MM.1S (cell line): ENCODE measurements around the gene DGLUCY.

Experiments
- DNase-seq: peaks from one replicate; pipeline ENCODE4 v3.0.0-alpha.2; 2015
- H2AFZ ChIP-seq: fragments of 300-600 bp; sonication (generic); 2 replicates; pipeline ENCODE4 v1.6.0; 2016; ENCODE audit warnings: antibody characterized with exemption, low read length
- H3F3A ChIP-seq: fragments of 300-600 bp; sonication (generic); 2 replicates; pipeline ENCODE4 v1.6.1; 2016; ENCODE audit warnings: mild to moderate bottlenecking, antibody characterized with exemption, low read length, moderate library complexity, mixed read lengths; ENCODE audit not compliant: insufficient read depth
- H3K27ac ChIP-seq: fragments of 300-600 bp; sonication (generic); 2 replicates; pipeline ENCODE4 v1.5.1; 2016; ENCODE audit warnings: mild to moderate bottlenecking, low read length
- H3K27me3 ChIP-seq: fragments of 300-600 bp; sonication (generic); replicated peaks from 2 replicates; pipeline ENCODE4 v1.6.0; 2016; ENCODE audit warnings: low read length; ENCODE audit not compliant: insufficient read depth
- H3K36me3 ChIP-seq: fragments of 300-600 bp; sonication (generic); replicated peaks from 2 replicates; pipeline ENCODE4 v1.6.1; 2016; ENCODE audit warnings: mild to moderate bottlenecking, low read length, mixed read lengths; ENCODE audit not compliant: insufficient read depth
- H3K4me1 ChIP-seq: fragments of 300-600 bp; sonication (generic); 2 replicates; pipeline ENCODE4 v1.6.1; 2016; ENCODE audit warnings: low read length, mixed read lengths
- H3K4me2 ChIP-seq: fragments of 300-600 bp; sonication (generic); 2 replicates; pipeline ENCODE4 v1.6.0; 2016; ENCODE audit warnings: low read depth, low read length
- H3K4me3 ChIP-seq: fragments of 300-600 bp; sonication (generic); 2 replicates; pipeline ENCODE4 v1.5.1; 2016; ENCODE audit warnings: low read length, mixed read lengths
- H3K79me2 ChIP-seq: fragments of 300-600 bp; sonication (generic); 2 replicates; pipeline ENCODE4 v1.6.1; 2016; ENCODE audit warnings: mixed run types, low read length, mixed read lengths
- H3K9ac ChIP-seq: fragments of 300-600 bp; sonication (generic); 2 replicates; pipeline ENCODE4 v1.6.1; 2016; ENCODE audit warnings: low read length, mixed read lengths
- H3K9me2 ChIP-seq: fragments of 300-600 bp; sonication (generic); replicated peaks from 2 replicates; pipeline ENCODE4 v1.6.1; 2016; ENCODE audit warnings: mild to moderate bottlenecking, low read length, mixed read lengths; ENCODE audit not compliant: insufficient read depth
- H3K9me3 ChIP-seq: fragments of 300-600 bp; sonication (generic); replicated peaks from 2 replicates; pipeline ENCODE4 v1.6.1; 2016; ENCODE audit warnings: mild to moderate bottlenecking, low read length, mixed read lengths; ENCODE audit not compliant: insufficient read depth
- H4K20me1 ChIP-seq: fragments of 300-600 bp; sonication (generic); 2 replicates; pipeline ENCODE4 v1.6.1; 2016; ENCODE audit warnings: mild to moderate bottlenecking, low read length, moderate library complexity, mixed read lengths; ENCODE audit not compliant: insufficient read depth
- EZH2 ChIP-seq: fragments of 300-600 bp; sonication (generic); optimal IDR thresholded peaks from 2 replicates; pipeline ENCODE3; 2017; ENCODE audit warnings: low read depth, mild to moderate bottlenecking, antibody characterized with exemption, low read length, mixed read lengths
- EZH2phosphoT487 ChIP-seq: fragments of 300-600 bp; sonication (generic); IDR thresholded peaks from 2 replicates; pipeline ENCODE4 v1.6.1; 2018; ENCODE audit warnings: antibody characterized with exemption, low read length
- TF ChIP-seq, protein P1 (sequence below): fragments of 300-600 bp; sonication (generic); IDR thresholded peaks from 2 replicates; pipeline ENCODE4 v1.5.1; 2016; ENCODE audit warnings: antibody characterized with exemption, low read length, mixed read lengths

DGLUCY gene

DNA sequence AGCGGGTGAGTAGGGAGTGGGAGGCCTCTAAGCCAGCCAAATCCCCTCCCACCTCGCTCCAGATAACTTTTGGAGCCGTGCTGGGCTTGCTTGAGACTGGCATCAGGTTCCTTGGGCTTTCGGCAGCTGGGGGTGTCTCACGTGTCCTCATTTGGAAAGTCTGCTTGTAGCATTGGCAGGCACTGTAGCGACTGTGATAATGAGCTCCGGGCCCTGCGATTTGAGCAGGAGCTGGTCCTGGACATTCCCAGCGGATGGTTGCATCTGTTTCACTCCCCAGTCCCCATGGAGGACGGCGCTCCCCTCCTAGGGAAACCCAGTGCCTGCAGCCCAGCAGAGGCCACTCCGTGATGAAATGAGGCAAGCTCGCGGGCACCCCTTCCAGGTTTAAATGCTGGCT lies 49.4 kb downstream of the DGLUCY start:
- Histone ChIP-seq H3K79me2 (no peaks in the 10 kb centered on the region), H3K9me3 (no peaks in the 10 kb centered on the region), H3K4me3 (no peak overlapping the region), H2AFZ (no peak overlapping the region), H4K20me1 (no peaks in the 10 kb centered on the region), H3K4me1 (no peaks in the 10 kb centered on the region), H3K27ac (no peak overlapping the region), H3F3A (no peaks in the 10 kb centered on the region), H3K9ac (no peak overlapping the region), H3K9me2 (no peaks in the 10 kb centered on the region), H3K36me3 (no peaks in the 10 kb centered on the region), H3K27me3 (no peaks in the 10 kb centered on the region), H3K4me2 (no peak overlapping the region)
- DNase-seq = no peak
- TF ChIP-seq EZH2 (no peak), EZH2phosphoT487 (no peak)
- TF ChIP-seq, protein P1, sequence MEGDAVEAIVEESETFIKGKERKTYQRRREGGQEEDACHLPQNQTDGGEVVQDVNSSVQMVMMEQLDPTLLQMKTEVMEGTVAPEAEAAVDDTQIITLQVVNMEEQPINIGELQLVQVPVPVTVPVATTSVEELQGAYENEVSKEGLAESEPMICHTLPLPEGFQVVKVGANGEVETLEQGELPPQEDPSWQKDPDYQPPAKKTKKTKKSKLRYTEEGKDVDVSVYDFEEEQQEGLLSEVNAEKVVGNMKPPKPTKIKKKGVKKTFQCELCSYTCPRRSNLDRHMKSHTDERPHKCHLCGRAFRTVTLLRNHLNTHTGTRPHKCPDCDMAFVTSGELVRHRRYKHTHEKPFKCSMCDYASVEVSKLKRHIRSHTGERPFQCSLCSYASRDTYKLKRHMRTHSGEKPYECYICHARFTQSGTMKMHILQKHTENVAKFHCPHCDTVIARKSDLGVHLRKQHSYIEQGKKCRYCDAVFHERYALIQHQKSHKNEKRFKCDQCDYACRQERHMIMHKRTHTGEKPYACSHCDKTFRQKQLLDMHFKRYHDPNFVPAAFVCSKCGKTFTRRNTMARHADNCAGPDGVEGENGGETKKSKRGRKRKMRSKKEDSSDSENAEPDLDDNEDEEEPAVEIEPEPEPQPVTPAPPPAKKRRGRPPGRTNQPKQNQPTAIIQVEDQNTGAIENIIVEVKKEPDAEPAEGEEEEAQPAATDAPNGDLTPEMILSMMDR = no peak

DNA sequence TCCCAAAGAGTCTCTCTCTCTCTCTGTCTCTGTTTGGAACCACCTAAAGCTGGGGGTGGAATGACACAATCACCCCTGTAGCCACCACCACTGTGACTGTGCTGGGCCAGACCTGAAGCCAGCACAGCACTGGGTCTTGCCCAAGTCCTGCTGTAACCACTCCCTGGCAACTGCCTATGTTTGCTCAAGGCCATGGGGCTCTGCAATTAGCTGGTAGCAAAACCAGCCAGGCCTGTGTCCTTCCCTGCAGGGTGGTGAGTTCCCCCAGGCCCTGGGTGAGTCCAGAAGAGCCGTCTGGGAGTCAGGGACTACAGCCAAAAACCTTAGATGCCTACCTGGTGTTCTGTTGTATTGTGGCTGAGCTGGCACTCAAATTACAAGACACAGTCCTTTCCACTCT lies 50.8 kb downstream of the DGLUCY start:
- Histone ChIP-seq H3K9me2 (no peaks in the 10 kb centered on the region), H3K4me3 (no peak overlapping the region), H2AFZ (no peak overlapping the region), H3K9me3 (no peaks in the 10 kb centered on the region), H3K4me1 (no peaks in the 10 kb centered on the region), H3K9ac (no peak overlapping the region), H4K20me1 (no peaks in the 10 kb centered on the region), H3K27me3 (no peaks in the 10 kb centered on the region), H3K36me3 (no peaks in the 10 kb centered on the region), H3K79me2 (no peaks in the 10 kb centered on the region), H3K4me2 (no peak overlapping the region), H3F3A (no peaks in the 10 kb centered on the region), H3K27ac (no peak overlapping the region)
- TF ChIP-seq, protein P1 = no peak
- no peak for TF ChIP-seq EZH2
- TF ChIP-seq EZH2phosphoT487 = no peak
- no peak for DNase-seq

DNA sequence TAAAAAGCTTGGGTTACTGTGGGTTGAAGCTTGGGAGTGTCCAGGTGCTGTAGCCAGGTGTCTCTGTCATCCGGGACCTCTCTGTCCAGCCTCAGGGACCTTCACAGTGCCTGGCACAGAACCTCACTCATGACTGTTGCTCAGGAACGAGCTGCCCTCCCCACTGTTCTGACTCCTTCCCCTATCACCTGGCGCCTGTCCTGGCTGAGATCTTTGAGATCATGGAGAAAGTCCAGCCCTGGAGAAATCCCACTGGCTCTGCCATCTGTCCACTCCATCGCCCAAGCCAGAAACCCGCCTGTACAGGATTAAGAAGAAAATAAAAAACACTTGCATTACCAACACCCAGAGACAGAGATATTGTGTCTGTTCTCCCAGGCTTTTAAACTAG lies 53.5 kb downstream of the DGLUCY start:
- Histone ChIP-seq H3K27ac (no peak overlapping the region), H3K4me3 (no peak overlapping the region), H3K4me1 (no peaks in the 10 kb centered on the region), H3K27me3 (no peaks in the 10 kb centered on the region), H2AFZ (no peak overlapping the region), H3K4me2 (no peak overlapping the region), H3K9me2 (no peaks in the 10 kb centered on the region), H3K9me3 (no peaks in the 10 kb centered on the region), H3K79me2 (no peaks in the 10 kb centered on the region), H3K9ac (no peak overlapping the region), H3K36me3 (no peaks in the 10 kb centered on the region), H3F3A (no peaks in the 10 kb centered on the region), H4K20me1 (no peaks in the 10 kb centered on the region)
- TF ChIP-seq EZH2phosphoT487 (no peak), EZH2 (no peak)
- TF ChIP-seq, protein P1 = no peak
- no peak for DNase-seq

DNA sequence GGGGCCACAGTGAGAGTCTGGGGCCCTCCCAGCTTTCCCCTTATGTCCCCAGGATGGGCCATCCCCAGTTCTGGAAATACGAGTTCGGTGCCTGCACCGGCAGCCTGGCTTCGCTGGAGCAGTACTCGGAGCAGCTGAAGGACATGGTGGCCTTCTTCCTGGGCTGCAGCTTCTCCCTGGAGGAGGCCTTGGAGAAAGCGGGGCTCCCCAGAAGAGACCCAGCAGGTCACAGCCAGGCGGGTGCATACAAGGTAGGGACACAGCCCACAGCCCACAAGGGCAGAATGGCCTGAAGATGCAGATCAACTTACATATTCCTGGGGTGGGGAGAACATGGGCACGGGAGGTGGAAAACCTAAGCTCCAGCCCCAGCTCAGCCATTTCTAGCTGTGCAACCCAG lies 56.1 kb downstream of the DGLUCY start:
- no peak for DNase-seq
- no peaks in the 10 kb centered on the region for H3K36me3 ChIP-seq
- no peaks in the 10 kb centered on the region for H3K27me3 ChIP-seq
- no peak overlapping the region for H2AFZ ChIP-seq
- H3K4me2 ChIP-seq = no peak overlapping the region
- H4K20me1 ChIP-seq = no peaks in the 10 kb centered on the region
- no peaks in the 10 kb centered on the region for H3K79me2 ChIP-seq
- TF ChIP-seq, protein P1 = no peak
- TF ChIP-seq EZH2 (no peak), EZH2phosphoT487 (no peak)
- no peaks in the 10 kb centered on the region for H3K9me3 ChIP-seq
- H3K4me3 ChIP-seq = no peak overlapping the region
- H3K4me1 ChIP-seq = no peaks in the 10 kb centered on the region
- H3K9me2 ChIP-seq = no peaks in the 10 kb centered on the region
- no peak overlapping the region for H3K27ac ChIP-seq
- H3K9ac ChIP-seq = no peak overlapping the region
- no peaks in the 10 kb centered on the region for H3F3A ChIP-seq
